DND-41 (cell line): Measurements from ENCODE around the gene COL4A1.

ENCODE experiments used
- CTCF ChIP-seq: IDR thresholded peaks from 2 replicates; pipeline ENCODE4 v1.5.1; 2012; ENCODE audit warnings: borderline replicate concordance, low read length, moderate library complexity, mild to moderate bottlenecking; ENCODE audit not compliant: poor library complexity, severe bottlenecking; ENCODE audit errors: extremely low read depth
- EZH2 ChIP-seq: IDR thresholded peaks from 3 replicates; pipeline ENCODE4 v1.6.1; 2012; ENCODE audit warnings: borderline replicate concordance, low read depth, mild to moderate bottlenecking, moderate library complexity, low read length, inconsistent platforms; ENCODE audit not compliant: severe bottlenecking

DNA sequence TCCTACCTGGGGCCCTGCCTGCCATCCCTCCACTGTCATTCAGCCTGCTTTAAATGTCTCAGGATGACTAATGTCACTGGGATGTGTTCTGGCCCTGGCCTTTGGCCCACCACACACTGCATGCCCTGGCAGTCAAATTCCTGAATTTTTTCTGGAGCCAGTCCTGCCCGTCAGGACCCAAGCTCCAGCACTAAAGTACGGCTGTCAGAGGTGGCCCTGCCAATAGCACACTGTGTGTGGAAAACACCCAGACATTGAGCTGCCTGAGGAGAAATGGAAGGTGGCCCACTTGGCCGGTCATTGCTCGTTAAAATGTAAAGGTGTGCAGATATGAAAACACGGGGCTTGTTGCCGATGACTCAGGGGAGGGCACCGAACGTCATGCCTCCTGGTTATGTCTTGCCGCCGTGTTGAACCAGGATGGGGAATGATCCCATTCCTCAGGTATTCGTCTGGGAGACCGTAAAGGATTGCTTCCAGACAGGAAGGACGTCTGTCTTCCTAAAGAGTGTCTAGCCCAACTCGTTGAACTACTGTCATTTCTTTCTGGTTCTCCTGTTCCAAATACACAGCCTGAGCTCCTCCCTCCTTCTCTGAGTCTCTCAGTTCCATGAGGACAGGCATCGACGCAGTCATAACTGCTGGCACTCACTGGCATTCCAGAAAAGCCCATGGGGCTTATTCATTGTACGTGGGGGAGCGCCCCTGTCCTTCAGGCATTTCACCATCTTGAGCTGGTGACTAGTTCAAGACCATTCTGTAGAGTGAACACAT, 40.8 kb upstream of the COL4A1 start:
- TF ChIP-seq CTCF (no peak), EZH2 (no peak)
